HL-60 (cell line): Measurements from ENCODE around the gene NAA38.
A peak's percentile ranks its signal among the peaks of the same experiment; 100 is the strongest.

ENCODE experiments used
- DNase-seq, 2 experiments: peaks; one replicate each; pipeline ENCODE4 v3.0.0-alpha.2; 2010 to 2020; ENCODE audit warnings: low read depth in 1 of 2, low spot score in 1 of 2
- H3K27ac ChIP-seq: fragments of 250-450 bp; sonication (Bioruptor Pico); replicated peaks from 2 replicates; pipeline ENCODE4 v1.5.1; 2020; ENCODE audit warnings: mild to moderate bottlenecking, moderate library complexity
- H3K27me3 ChIP-seq: fragments of 250-450 bp; sonication (Bioruptor Pico); 2 replicates; pipeline ENCODE4 v1.5.1; 2021; ENCODE audit warnings: mild to moderate bottlenecking, moderate library complexity; ENCODE audit not compliant: insufficient read depth, poor library complexity, severe bottlenecking
- H3K4me3 ChIP-seq: replicated peaks from 2 replicates; pipeline ENCODE4 v1.5.1; 2011; ENCODE audit warnings: mild to moderate bottlenecking, control low read depth, low read length; ENCODE audit not compliant: insufficient read depth
- CTCF ChIP-seq: IDR thresholded peaks from one replicate; pipeline ENCODE4 v1.5.1; 2011; ENCODE audit warnings: low read length, control low read depth, inconsistent platforms; ENCODE audit not compliant: insufficient read depth
- GABPA ChIP-seq: IDR thresholded peaks from 2 replicates; pipeline ENCODE4 v1.6.1; 2012; ENCODE audit warnings: low read depth
- POLR2AphosphoS5 ChIP-seq: IDR thresholded peaks from 2 replicates; pipeline ENCODE4 v1.6.1; 2012; ENCODE audit warnings: low read depth
- SPI1 ChIP-seq: IDR thresholded peaks from 2 replicates; pipeline ENCODE4 v1.6.1; 2012; ENCODE audit warnings: low read depth, mild to moderate bottlenecking, borderline replicate concordance
- TF ChIP-seq, protein P1 (sequence below): IDR thresholded peaks from 2 replicates; pipeline ENCODE4 v1.6.1; 2012; ENCODE audit warnings: low read depth; ENCODE audit not compliant: insufficient replicate concordance

Gene NAA38

GRCh38 chr17:7846765-7847661 is 10.3 kb downstream of the NAA38 start:
- no peak for DNase-seq
- no peak overlapping the region for H3K27ac ChIP-seq
- no peak for TF ChIP-seq POLR2AphosphoS5
- no peak for TF ChIP-seq SPI1
- no peak for TF ChIP-seq CTCF
- no peak for TF ChIP-seq GABPA
- no peaks in the 10 kb centered on the region for H3K27me3 ChIP-seq
- no peak overlapping the region for H3K4me3 ChIP-seq

- TF ChIP-seq CTCF = no peak
- TF ChIP-seq, protein P1, sequence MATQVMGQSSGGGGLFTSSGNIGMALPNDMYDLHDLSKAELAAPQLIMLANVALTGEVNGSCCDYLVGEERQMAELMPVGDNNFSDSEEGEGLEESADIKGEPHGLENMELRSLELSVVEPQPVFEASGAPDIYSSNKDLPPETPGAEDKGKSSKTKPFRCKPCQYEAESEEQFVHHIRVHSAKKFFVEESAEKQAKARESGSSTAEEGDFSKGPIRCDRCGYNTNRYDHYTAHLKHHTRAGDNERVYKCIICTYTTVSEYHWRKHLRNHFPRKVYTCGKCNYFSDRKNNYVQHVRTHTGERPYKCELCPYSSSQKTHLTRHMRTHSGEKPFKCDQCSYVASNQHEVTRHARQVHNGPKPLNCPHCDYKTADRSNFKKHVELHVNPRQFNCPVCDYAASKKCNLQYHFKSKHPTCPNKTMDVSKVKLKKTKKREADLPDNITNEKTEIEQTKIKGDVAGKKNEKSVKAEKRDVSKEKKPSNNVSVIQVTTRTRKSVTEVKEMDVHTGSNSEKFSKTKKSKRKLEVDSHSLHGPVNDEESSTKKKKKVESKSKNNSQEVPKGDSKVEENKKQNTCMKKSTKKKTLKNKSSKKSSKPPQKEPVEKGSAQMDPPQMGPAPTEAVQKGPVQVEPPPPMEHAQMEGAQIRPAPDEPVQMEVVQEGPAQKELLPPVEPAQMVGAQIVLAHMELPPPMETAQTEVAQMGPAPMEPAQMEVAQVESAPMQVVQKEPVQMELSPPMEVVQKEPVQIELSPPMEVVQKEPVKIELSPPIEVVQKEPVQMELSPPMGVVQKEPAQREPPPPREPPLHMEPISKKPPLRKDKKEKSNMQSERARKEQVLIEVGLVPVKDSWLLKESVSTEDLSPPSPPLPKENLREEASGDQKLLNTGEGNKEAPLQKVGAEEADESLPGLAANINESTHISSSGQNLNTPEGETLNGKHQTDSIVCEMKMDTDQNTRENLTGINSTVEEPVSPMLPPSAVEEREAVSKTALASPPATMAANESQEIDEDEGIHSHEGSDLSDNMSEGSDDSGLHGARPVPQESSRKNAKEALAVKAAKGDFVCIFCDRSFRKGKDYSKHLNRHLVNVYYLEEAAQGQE = no peak
- TF ChIP-seq SPI1 = no peak
- TF ChIP-seq GABPA = no peak
- no peak for TF ChIP-seq POLR2AphosphoS5
- no peak overlapping the region for H3K27ac ChIP-seq
- H3K27me3 ChIP-seq = no peaks in the 10 kb centered on the region
- H3K4me3 ChIP-seq = no peak overlapping the region
- DNase-seq = no peak
Observed at GRCh38 chr17:7846063-7846735, 11.2 kb downstream of the NAA38 start.

DNA sequence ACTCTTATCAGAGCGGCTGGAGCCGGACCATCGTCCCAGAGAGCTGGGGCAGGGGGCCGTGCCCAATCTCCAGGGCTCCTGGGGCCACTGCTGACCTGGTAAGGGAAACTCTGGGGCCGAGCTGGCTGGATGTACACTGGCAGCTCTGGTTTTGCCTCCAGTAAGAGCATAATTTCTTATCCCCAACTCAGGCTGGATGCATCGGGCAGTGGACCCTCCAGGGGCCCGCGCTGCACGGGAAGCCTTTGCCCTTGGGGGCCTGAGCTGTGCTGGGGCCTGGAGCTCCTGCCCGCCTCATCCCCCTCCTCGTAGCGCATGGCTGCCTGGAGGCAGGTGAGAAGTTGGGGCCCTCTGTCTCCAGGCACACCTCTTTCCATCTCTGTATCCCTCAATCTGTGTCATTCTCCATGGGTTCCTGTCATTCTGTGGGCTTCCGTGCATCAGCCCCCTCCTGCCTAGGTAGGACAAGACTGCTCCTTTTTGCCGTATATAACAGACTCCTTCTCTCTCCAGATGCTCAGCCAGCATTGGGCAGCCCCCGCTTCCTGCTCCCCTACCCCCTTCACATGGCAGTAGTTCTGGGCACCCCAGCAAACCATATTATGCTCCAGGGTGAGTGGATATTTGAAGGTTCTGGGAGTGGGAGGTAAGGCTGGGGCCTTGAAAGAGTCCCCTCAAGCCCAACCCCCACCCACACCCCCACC is 11.8 kb downstream of the NAA38 start:
- Histone ChIP-seq H3K27me3 (no peaks in the 10 kb centered on the region), H3K27ac (no peak overlapping the region), H3K4me3 (peak overlapping the region; percentile 56)
- TF ChIP-seq SPI1 (no peak), POLR2AphosphoS5 (no peak), GABPA (no peak), CTCF (no peak)
- TF ChIP-seq, protein P1 = no peak
- no peak for DNase-seq
